ENCODE results near the gene VLDLR. TPM values are rescaled to one million over a fixed set of nuclear protein-coding genes. Genes with fewer than 3 reads are reported as not detected.

VLDLR gene
- total RNA-seq, result 4.4 and 32.0 TPM in 2 replicates

GRCh38 chr9:2621722-2622460, at the start of gene VLDLR:
TSS of gene VLDLR (plus strand) at chr9:2621787. CDS start at chr9:2622190, 403 bp downstream.

Other genes with a start within 250 kb of the VLDLR start
- not detected in 2 replicates for gene KCNV2, start 95.7 kb downstream of the VLDLR start, total RNA-seq
- gene PUM3, start 222.3 kb downstream of the VLDLR start, total RNA-seq, result 43.8 and 45.4 TPM in 2 replicates